HG03460 (cell line): ENCODE data around the gene PPT2.

ENCODE experiments used
- ATAC-seq: cut with Tn5 transposase; IDR thresholded peaks from one replicate; pipeline ENCODE4 v1.9.1; 2021; ENCODE audit not compliant: unreplicated experiment

PPT2 gene, protein sequence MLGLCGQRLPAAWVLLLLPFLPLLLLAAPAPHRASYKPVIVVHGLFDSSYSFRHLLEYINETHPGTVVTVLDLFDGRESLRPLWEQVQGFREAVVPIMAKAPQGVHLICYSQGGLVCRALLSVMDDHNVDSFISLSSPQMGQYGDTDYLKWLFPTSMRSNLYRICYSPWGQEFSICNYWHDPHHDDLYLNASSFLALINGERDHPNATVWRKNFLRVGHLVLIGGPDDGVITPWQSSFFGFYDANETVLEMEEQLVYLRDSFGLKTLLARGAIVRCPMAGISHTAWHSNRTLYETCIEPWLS

DNA sequence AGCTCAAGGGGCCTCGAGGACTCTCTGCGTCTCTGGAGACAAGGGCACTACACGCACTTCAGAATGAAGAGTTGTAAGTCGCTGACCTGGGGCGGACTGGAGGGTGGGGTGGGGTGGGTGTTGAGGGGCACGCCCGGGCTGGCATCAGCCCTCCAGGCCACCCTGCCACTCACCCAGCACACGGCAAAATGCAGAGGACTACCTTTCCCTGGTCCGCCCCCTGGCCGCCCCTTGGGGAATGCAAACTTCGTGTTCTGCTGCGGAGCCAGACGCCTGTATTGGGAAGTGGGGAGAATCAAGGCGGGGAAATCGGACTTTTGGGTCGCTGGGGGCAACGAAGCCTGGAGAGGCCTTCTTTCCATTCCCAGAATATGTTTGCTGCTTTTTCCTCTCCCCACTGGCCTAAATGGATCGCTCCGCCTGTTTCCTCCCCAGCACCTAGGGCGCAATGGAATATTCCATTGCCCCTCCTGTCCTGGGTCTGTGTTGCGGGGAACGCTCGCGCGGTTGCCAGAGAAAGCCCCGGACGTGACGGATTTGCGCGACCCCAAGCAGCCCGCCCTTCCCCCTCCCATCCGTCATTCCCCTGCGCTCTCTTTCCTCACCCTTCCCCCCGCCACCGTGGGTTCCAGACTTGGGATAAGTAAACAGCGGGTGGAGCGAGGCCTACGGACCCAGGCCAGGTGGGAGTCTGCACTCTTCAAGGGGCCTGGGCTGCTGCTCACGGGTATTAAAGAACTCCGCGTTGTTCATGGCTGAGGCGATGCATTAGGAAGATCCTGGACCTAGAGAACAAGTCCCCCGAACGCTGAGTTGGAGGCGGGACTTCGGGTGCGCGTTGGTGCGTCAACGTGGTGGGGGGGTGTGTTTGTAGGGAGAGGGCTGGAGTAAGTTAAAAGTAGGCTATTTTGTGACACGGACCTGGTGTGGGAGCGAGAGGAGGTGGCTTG is at the start of gene PPT2:
Gene PPT2, plus strand, starts transcription at position 578 of the 950 bp plus-strand sequence. CDS start 454 bp downstream, outside the sequence.
- no peak for ATAC-seq

DNA sequence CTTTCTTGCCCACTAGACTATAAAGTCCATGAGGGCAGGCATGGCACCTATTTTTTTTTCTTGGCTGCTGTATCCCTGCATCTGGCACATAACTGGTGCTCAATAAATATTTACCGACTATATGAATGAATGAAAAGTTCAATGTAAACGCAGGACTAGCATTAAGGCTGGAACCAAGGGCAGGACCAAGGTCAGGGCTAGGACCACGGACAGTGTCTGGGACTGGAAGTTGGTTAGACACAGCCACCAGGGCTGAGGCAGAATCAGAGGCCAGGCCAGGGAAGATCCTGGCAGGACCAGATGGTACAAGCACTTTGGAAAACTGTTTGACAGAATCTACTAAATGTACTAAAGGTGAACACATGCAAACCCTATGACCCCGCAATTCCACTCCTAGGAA is 48.5 kb upstream of the PPT2 start:
- no peak for ATAC-seq

DNA sequence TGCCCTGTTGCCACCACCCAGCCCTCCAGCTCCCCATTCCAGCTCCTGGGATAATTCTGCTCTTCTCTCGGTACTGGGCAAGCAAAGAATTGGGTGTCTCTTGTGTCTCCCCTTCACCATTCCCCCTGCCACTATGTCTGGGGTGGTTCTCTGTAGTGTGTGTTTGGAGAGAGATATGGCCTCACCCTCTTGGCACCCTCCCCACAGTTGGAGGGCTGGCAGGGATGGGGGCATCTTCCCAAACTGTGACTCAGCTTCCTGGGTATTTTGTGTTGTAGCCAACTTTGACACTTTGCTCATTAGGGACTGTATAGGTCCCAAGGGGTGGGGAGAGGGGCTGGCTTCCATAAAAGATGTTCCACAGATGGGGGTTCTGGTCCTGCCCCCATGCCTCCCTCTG is 46.5 kb upstream of the PPT2 start:
- ATAC-seq = no peak

DNA sequence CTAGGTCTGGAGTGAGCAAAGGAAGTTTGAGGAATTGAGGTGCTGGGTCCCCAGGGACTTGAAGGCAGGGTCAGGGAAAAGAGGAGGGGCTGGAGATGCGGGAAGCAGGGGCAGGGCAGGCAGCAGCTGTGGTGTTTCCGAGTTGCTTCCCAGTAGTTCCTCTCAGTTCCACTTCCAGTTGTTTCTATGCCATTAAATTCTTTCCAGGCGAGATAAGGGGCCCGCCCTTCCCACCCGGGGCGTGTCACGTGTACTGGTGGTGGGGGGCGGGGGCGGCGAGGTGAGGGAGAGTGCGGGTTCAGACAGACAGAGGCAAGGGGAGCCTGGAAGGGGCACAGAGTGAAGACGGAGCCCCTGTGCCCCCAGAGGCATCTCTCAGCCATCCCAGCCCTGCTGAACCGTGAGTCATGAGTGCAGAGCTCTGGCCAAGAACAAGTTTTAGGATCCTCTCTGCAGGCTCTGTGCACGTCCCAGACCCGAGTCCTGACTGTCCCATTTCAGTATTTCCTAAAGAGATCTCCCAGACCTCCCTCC is 45.8 kb upstream of the PPT2 start:
- ATAC-seq = no peak

DNA sequence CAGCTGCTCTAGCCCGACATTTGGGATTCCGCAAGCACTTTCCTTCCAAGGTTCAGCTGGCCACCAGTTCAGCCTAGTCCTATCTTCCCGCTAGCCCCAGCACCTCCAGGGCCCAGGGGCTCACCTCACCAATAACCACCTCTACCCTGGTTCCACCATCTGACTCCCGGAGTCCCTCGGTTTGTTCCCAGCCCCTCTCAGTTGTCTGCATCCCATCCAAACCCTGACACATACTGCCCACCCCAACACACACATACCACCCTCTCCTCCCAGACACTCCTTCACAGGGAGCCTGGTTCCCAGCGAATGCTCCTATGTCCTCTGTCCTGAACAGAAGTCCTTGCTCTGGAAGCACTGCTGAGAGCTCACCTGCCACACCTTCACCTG is 45.2 kb upstream of the PPT2 start:
- no peak for ATAC-seq

DNA sequence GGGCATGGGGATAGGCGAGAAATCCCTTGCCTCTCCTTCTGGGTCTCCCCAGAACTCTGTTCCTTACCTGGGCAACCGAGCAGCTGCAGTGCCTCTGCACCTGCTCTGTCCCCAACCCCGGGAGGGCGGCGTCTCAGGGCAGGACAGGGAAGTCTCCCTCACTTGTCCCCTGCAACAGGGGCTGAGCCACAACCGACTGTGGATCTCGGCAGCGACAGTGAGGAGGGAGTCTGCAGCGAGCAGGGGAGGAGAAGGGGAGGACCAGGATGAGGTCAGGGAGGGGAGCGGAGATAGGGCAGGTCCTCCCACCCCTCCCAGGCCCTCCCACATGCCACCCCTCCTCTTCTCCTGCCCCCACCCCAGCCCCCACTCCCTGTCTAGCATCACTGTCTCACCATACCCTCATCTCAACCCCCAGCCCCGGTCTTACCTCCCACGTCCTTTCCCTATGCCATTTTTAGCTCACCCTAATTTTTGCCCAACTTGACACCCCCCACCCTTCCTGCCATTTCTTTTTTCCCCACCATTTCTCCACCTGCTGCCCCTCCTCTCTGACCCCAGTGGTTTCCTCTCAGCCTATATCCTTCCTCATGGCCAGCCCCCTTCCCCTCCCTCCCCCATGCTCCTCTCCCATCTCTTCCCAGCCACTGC is 44.7 kb upstream of the PPT2 start, which contains the start of gene TNXB:
Gene TNXB, minus strand, starts transcription at position 225 of the 651 bp plus-strand sequence. CDS start 11,140 bp downstream, outside the sequence.
- ATAC-seq = no peak

DNA sequence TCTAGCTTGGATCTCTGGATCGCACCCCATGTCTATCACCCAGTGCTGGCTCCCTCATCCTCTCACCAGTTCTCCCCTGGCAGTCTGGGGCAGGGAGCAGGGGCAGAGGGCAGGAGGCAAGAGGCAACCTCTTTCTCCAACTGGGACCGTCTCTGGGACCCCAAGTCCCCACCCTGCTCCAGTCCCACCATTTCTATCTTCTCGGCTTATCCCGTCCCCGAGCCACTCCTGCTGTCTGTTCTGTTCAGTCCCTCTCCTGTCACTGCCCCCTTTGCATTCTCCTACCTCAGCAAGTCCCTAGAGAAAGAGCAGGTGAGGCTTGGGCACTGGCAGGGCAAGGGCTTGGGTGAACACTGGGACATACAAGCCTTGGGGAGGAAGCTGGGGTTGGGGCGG is 44.2 kb upstream of the PPT2 start:
- no peak for ATAC-seq

DNA sequence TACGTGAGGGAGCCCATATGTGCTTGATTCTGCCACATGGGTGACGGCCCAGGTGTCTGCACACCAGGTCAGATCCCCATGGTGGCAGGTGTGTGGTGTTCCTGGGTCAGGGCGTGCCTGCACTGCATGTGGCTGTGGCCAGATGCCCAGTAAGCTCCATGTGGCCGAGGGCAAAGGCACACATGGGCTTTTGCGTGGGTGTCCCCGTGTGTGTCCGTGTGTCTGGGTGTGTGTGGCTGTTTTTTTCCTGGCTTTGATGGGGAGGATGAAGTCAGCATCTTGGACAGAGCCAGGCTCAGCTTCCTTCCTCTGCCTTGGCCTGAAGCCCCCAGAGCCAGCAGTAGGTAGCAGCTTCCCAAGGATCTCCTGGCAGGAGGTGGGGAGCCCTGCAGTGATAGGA is 43.3 kb upstream of the PPT2 start:
- ATAC-seq = no peak

DNA sequence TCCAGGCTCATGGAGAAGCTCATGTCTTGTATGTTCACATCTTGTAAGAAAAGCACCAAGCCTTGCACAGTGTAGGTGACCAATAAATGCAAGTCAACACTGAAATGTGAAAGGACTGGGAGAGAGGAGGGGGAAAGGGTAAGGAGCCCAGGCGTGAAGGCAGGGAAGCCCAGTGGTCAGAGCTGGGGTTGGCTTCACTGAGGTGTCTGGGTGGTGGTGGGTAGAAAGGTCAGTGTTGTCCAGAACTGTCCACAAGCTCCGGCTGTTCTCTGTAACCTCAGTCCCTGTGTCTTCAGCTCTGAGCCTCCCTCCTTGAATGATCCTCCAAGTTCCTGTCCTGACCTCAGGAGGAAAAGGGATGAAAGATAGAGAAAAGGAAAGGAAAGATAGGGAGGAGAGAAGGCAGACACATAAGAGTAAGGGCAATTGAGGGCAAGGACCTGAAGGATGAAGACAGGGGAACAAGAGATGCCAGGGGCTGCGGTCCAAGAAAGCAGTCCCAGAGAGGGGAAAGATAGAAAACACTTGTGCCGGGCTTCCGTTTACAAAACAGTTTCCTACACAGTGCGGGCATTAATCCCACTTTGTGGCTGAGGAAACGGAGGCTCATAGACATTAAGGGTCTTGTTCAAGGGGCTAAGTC is 42.4 kb upstream of the PPT2 start:
- no peak for ATAC-seq

DNA sequence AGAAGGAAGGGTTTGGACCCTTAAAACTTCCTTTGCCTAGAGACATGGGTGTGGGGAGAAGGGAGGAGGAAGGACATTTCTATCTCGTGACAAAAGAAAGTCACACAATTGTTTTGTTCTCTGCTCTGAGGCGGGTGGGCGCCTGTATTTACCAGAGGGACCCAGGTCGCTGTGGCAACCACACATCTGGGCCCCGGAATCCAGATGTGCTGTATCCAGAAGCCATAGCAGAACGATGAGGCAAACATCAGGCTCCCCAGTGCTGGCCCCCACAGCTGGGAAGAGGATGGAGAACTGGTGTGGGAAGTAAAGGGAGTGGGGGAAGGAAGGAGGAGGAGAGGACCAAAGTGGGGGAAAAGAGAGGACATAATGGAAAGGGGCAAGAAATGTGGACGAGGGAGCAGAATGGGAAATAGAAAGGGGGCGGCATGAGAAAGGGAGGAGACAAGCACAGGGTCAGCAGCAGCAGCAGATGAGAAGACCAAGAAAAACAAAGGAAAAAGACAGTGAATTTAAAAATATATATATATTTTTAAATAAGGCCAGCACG is 41.4 kb upstream of the PPT2 start:
- no peak for ATAC-seq

DNA sequence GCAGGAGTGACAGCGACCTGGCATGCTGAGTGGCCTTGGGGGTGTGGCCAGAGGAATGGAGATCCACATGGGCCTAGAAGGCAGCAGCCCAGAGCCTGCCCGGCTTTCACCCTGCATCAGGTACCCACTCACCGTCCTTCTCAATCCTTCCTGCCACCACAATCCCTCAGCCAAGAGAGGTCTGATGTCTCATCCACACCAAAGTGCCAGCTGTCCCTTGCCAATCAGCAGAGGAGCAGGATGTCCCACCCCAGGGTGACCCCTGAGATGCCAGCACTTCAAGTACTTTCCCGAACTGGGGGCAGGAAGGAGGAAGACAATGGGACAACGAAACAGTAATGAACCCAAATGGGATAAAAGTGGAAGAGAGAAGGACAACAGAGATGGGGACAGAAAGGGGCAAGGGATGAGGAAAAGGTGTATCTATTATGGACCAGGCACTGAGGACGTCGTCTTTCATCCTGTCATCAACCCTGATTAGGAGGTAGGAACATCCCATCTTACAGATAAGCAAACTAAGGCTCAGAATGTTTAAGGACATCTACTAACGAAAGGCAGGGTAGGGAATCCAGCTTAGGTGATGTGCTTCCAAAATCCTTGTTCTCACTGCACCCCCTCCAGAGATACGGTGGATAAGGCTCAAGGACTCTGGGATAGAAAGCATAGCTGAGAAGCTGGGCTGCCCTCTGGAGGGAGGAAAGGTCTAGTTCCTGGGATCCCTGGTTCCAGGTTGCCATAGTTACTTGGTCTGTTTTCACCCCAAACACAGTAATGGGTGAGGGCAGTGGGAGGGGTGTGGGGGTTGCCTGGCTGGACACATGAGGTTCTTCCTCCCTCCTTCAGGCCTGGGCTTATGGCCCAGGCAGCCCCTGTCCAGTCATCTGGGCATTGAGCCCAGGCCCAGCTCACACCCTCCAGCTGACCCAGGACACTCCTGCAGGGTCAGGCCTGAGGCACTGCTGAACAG is 40.3 kb upstream of the PPT2 start:
- ATAC-seq = no peak

DNA sequence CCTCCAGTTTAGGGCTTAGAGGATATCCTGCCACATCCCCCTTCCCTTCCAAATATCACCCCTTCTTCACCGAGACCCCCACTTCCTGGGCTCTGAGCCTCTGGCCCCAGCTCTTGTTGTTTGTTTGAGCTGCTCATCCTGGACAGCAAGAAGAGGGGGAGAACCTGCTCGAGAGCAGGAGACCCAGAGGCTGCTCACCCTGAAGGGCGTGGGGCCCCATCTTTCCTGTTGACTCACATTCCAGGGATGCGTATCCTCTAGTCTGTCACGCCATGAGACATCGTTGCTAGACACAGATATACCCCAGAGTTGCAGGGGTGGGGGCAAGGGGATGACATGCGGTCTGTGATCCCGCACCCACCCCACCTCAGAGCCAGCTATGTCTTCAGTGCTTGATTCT is 39.1 kb upstream of the PPT2 start:
- ATAC-seq = no peak

DNA sequence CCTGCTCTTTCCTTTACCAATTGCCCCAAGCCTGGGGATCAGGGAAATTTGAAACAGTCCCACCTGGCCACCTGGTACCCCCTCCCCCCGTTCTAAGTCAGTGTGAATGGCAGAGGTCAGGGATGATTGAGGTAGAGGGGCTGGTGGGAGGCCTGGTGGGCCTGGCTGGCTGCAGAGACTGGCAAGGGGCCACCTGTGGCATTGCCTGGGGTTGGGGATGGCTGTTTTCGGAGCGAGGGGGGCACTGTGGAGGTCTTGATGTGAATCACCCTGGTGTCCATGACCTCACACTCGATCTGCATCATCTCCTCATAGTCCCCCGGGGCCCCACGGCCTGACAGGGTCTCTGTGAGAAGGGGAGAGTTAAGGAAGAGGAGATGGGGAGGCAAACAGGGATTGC is 38.3 kb upstream of the PPT2 start:
- ATAC-seq = no peak

DNA sequence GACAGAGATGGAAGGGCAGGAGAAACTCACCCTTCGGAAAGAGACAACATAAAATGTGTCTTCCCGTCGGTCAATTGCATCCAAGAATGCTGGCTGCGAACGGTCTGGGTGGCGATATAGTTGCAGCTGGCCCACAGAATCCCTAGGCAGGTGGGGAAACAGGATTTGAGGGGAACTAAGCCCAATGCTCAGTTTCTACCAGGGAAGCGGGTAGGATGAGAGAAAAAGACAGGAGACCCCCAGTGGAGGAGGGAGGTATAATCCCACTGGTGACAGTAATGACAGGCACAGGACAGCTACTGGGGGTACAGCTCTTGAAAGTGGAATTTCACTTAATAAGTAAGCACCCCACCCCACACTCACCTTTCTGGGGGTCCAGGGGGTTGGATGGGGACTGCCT is 37.3 kb upstream of the PPT2 start:
- ATAC-seq = no peak

DNA sequence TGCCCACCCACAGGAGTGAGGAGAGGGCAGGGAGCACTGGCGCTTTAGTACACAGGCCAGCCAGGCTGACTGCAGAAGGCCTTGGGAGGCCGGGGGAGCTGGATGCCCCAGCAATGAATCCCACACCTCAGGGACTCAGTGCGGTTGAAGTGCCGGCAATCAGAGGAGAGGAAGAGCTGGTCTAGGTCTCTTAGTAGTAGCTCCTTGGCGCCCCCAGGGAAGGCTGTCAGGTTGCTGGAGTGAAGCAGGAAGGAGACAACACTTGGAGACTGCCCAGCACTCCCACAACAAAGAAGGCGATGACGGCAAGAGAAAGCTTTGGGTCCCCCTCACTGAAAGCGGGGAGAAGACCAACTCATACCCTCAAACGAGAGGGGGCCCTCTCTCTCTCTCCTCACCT is 36.5 kb upstream of the PPT2 start:
- no peak for ATAC-seq

DNA sequence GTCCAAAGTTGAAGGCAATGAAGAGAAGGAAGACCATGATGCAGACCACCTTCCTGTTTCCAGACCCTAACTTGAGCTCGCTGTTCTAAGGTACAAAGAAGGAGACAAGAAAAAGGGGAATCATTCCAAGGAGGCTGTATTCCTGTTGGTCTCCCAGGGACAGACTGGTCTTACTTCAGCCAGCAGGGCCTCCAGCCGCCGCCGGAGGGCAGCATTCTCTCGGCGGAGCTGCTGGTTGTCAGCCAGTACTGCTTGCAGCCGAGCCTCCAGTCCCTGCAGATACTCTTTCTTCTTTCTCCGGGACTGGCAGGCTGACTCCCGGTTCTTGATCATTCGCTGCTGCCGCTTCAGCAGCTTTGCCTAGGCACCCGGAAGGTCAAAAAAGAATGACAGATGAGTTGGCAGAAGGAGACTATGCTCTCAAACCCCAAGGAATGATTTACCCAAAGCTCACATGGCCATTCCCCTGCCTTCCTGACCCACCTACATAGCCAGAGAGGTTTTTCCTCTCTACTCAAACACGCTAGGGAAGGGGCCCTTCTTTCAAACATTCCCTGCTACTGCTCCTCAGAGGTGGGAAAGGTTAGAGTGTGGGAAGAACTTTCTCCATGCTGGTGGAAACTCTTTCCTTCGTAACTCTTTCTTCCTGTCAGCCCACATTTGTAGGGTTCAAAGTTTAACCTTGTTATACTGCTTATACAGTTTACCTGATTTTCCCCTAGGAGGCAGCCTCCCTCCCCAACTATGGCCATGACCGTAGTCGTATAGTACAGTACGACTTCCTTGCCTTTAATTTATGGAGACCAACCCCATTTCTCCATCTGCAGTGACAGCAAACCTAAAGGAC is 34.9 kb upstream of the PPT2 start:
- ATAC-seq = no peak

DNA sequence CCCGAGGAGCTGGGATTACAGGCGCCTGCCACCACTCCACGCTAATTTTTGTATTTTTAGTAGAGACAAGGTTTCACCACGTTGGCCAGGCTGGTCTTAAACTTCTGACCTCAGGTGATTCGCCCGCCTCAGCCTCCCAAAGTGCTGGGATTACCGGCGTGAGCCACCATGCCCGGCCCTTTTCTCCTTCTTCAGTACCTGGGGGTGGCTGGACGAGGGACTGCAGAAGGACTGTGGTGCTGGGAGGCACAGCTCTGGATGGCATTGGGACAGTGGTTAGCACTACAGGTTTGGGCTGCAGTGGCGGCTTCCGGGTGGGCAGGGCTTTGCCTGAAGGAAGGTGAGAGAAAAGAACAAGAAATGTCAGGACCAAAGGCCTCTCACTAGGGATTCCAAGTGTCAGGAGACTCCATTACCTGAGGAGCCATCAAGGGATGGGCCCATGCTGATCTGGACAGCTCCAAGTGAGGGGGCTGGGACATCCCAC is 33.3 kb upstream of the PPT2 start:
- no peak for ATAC-seq

DNA sequence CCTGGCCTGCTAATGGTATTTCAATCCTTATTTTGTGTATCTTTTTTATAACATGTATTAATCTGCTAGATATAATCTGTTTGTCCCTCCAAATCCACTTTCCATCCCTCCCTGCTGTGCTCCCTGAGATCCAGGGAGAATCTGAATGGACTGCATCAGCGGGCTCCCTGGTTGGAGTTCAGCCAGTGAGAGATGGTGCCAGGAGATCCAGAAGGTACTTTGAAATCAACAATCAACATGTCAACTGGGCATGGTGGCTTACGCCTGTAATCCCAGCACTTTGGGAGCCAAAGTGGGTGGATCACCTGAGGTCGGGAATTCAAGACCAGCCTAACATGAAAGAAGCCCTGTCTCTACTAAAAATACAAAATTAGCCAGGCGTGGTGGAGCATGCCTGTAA is 30.3 kb upstream of the PPT2 start:
- no peak for ATAC-seq
